Pulmonary artery endothelial cell (primary cell): ENCODE measurements around the gene FOCAD. TPM values are rescaled to one million over a fixed set of nuclear protein-coding genes. Genes with fewer than 3 reads are reported as not detected.

Source experiments
- DNase-seq: peaks from one replicate; pipeline ENCODE4 v3.0.0-alpha.2; 2011; ENCODE audit warnings: low read depth, low spot score
- total RNA-seq: library from RNA; depleted of rRNA; stranded (reverse); fragments of >200 nt; gene quantifications from 2 replicates; pipeline ENCODE4 v1.2.3, GENCODE V29; 2014

Gene FOCAD
- total RNA-seq, 1 donor from 2014 or later, result 88.4 TPM

DNA sequence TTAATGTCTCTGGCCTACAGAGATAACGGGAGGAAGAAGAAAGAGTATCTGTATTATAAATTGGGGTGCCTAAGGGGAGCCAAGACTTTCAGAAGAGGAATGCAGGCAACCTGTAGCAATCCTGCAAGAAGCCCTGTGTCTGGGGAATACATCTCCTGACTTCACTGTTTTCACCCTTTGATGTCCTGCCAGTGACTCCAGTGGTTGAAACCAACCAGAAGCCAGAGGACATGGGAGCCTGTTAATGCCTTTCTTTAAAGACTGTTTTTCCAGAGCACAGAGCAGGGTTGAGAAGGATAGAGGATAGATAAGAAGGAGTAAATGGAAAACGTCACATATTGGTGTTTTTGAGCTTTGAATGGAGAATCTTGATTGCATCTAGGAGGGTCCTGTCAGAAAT, 196.2 kb downstream of the FOCAD start:
- no peak for DNase-seq

- DNase-seq, result no peak
Observed at GRCh38 chr9:20880675-20881074, 196.6 kb downstream of the FOCAD start.

- DNase-seq, result peak; percentile 11
Observed at GRCh38 chr9:20884985-20885593, 201.0 kb downstream of the FOCAD start.

DNA sequence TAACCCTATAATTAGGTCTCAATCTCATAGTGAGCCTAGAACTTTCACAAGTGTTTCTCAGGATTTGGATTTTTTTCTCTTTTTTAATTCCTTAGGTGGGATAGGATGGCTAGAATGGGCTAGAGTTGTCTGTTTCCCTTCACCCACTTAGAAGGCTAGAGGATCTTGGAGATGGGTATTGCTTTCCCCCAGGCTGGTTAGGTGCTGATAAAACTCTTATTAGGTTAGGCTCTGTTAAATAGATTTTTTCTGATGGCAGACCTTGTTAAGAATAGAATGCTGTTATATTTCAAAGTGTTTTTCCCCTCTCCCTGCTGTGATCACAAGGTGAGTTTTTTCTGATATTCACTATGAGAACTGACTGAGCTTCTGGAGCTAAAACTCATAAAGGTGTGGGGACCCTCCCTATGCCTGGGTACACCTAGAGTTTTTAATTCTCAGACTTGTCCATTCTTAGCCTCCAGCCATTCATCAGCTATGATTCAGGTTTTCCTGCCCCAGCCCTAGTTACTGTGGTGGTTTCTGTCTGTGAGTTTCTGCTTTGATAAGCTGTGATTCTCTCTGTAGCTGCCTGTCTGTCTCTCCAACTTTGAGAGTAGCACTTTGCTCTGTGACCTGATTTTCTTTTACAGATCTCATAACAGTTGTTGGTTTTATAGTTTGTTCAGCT, 215.0 kb downstream of the FOCAD start:
- peak; percentile 7 for DNase-seq

GRCh38 chr9:20903212-20903611, 219.2 kb downstream of the FOCAD start:
- no peak for DNase-seq

- no peak for DNase-seq
Observed at GRCh38 chr9:20904995-20905394, 220.9 kb downstream of the FOCAD start.

- DNase-seq, result no peak
Observed at GRCh38 chr9:20906326-20906725, 222.3 kb downstream of the FOCAD start.

- no peak for DNase-seq
Observed at GRCh38 chr9:20908461-20908860, 224.4 kb downstream of the FOCAD start.

DNA sequence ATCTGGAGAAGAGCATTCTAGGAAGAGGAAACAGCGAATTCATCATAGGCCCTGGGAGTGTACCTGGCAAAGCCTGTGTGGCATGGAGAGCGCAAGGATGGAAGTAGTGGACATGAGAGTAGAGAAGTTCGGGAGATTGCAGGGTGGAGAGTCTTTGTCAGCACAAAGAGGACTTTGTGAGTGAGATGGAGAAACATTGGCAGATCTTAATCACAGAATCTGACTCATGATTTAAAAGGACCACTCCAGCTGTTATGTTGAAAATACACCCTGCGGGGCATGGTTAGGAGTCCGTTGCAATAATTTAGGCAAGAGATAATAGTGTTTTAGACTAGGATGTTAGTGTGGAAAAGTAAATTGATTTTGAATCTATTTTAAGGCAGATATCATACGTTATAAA, 230.5 kb downstream of the FOCAD start:
- no peak for DNase-seq

- no peak for DNase-seq
Observed at GRCh38 chr9:20921362-20921761, 237.3 kb downstream of the FOCAD start.

- DNase-seq, result no peak
Observed at GRCh38 chr9:20925256-20926045, 241.4 kb downstream of the FOCAD start.

DNA sequence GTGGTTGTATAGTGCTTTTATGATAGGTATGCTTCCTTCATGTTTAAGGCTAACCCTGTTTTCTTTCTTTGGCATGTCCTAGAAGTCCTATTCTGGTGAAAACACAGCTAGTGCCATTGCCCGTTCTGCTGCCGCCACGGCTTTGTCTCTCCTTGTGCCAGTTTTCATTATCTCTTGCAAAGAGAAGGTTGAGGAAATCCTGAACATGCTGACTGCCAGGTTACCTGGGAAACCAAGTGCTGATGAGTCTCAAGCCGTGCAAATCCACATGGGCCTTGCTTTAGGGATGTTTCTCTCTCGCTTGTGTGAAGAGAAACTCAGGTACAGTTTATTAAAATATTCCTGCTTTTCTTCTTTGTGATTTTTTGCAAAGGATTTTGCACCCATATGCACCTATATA, 245.2 kb downstream of the FOCAD start:
- DNase-seq, result peak; percentile 4

DNA sequence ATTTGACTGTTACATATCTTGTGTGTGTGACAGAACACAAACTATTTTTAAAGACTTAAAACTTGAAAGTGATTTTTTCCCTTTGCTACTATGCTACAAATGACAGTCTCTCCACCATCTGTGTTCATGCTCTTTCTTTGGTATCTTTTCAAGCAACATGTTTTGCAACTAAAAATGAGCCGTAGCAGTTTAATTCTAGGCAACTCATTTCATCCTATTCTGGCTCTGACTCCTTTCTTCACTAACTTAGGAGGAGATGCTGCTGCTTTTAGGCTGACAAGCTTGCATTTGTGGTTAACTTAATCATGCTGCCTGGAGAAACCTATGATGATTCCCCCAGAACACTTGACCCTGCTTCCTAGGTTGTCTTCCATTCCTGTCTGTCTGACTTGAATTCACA, 246.8 kb downstream of the FOCAD start:
- no peak for DNase-seq

DNA sequence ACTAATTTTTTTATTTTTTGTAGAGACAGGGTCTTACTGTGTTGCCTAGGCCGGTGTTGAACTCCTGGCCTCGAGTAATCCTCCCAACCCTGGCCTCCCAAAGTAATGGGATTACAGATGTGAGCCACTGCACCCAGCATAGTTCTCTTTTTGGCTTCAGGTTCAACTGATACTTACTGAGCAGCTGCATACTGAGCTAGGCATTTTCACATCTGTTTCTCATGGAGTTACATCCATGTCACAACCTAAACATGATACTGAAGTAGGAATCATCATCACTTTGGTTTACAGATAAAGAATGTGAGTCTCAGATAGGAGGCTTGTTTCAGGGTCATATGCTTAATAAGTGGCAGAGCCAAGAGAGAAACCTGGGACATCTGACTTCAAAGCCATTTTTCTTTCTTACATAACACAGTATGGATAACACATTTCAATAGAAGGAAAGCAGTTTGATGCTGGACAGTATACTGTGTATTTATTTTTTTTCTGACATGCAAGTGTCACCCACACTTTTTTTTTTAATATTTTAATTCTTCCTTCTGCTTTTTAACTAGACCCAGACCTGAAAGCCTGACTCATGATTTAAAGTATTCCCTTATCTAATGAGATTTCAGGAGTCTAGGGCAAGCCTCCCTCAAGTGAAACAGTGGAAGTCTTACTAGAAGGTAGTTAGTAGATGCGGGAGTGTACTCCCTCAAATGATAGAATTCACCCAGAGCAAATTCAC, 256.6 kb downstream of the FOCAD start:
- DNase-seq, result no peak

GRCh38 chr9:20941174-20941690, 257.2 kb downstream of the FOCAD start:
- peak; percentile 30 for DNase-seq

DNA sequence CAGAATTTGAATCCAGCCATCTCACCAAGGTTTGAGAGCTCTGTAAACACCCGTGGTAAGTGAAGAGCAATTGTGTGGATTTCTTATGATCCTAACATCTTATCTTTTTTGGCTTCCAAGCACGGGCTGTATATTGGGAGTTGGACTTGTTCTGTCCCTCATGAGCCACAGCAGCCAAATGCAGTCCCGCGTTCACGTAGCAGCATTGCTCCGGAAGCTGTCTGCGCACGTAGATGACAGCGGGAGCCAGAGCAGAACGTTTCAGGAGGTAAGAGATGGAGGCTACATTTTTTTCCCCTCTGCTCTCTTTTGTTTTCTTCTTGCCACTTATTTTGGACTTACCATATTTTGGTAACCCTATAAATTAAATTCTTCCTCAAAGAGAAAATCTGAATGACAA, 260.4 kb downstream of the FOCAD start:
- DNase-seq, result no peak

DNA sequence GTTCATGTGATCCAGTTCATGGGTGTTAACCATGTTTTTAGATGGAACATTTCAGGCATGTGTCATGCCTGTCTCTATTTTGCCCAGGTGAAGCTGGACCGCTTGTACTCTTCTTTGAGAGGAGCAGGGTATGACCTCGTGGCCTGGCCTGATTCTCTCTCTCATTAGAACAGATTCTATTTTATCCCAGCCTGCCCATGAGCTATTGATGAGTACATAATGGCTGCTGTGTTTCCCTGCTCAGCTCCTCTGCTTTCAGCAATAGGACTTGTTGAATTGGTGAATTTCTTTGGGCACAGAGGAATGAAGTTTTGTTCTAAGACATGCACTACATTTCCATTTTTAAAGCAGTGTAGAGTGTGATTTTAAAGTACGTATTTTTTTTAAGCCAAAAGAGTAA, 261.2 kb downstream of the FOCAD start:
- DNase-seq, result no peak

- DNase-seq, result no peak
Observed at GRCh38 chr9:20945856-20946255, 261.8 kb downstream of the FOCAD start.

DNA sequence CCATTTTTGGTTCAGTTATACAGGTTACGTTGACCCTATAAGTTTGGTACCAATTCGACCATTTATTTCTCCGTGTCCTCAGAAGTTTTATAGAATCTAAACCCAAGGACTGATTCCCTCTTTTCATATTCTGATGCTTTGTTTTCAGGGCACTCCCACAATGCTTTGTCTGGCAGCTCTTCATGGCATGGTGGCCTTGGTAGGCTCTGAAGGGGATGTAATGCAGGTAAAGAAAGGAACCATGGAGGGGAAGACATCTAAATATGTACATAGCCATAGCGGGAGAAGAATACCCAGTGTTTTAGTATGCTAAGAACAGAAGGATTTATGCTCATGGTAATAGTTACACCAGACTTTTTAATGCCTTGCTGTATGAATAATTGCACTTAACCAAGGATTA, 264.6 kb downstream of the FOCAD start:
- DNase-seq, result no peak

DNA sequence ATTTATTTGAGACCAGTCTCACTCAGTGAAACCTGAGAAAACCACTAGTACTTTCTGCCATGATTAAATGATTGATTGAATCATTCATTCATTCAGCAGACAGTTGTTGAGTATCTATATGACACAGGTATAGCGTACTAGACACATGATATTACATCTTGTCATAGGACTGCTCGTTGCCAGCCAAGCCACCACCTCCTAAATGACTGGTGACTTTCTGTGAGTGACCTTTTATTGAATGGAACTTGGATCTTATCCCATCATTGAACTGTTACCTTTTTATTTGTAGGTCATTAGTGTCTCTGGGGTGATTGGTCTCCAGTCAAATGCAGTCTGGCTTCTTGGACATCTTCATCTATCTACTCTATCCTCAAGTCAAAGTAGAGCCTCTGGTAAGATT, 266.6 kb downstream of the FOCAD start:
- DNase-seq, result no peak

- no peak for DNase-seq
Observed at GRCh38 chr9:20962536-20963225, 278.6 kb downstream of the FOCAD start.
